ENCODE results near the gene MARCHF6.

DNA sequence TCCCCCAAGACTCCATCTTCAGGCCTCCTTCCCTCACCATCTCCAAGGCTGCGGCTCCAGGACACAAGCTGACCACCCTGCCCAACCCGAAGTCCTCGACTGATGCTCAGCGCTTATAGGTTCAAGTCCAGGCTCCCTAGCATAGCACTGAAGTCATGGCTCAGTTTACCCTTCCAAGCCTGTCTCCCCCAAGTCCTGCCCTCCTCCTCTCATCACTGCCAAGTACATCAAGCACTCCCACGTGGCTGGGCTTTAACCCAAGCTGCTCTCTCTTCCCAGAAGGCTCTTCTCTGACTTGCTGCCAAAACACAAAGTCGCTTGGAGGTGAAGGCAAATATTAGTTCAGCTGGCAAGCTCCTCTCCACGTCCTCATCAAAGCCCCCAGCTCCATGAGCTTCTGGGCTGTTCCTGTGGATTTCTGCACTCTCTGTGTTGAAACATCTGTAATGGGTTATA is 22.1 kb upstream of the MARCHF6 start:
- no peak for TF ChIP-seq TARDBP (IDR thresholded peaks at IDR 0.05)
- no peak for TF ChIP-seq BHLHE40 (IDR thresholded peaks at IDR 0.05; ENCODE audit: borderline replicate concordance)
- no peak for TF ChIP-seq SP1 (IDR thresholded peaks at IDR 0.05)
- no peak for TF ChIP-seq ZNF384 (IDR thresholded peaks at IDR 0.05)
- TF ChIP-seq, protein P1, sequence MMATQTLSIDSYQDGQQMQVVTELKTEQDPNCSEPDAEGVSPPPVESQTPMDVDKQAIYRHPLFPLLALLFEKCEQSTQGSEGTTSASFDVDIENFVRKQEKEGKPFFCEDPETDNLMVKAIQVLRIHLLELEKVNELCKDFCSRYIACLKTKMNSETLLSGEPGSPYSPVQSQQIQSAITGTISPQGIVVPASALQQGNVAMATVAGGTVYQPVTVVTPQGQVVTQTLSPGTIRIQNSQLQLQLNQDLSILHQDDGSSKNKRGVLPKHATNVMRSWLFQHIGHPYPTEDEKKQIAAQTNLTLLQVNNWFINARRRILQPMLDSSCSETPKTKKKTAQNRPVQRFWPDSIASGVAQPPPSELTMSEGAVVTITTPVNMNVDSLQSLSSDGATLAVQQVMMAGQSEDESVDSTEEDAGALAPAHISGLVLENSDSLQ (IDR thresholded peaks at IDR 0.05): no peak
- TF ChIP-seq SUZ12 (IDR thresholded peaks at IDR 0.05): no peak
- no peak for TF ChIP-seq FOXK2 (IDR thresholded peaks at IDR 0.05)
- TF ChIP-seq NFRKB (IDR thresholded peaks at IDR 0.05): no peak
- no peak for TF ChIP-seq L3MBTL2 (conservative IDR thresholded peaks at IDR 0.05)
- no peak for TF ChIP-seq ELF4 (IDR thresholded peaks at IDR 0.05)
